Measurements from ENCODE around the gene EIPR1. TPM values are rescaled to one million over a fixed set of nuclear protein-coding genes. Genes with fewer than 3 reads are reported as not detected.
A peak's percentile ranks its signal among the peaks of the same experiment; 100 is the strongest.

Gene EIPR1
- total RNA-seq, 4 donors from 2014 or later: 26.1 to 51.6 (median 40.0) TPM

GRCh38 chr2:3278521-3279218 lies 98.9 kb downstream of the EIPR1 start:
- H3K36me3 ChIP-seq: no peaks in the 10 kb centered on the region
- H3K27me3 ChIP-seq: no peaks in the 10 kb centered on the region
- H3K9me3 ChIP-seq: no peaks in the 10 kb centered on the region
- TF ChIP-seq CTCF (IDR thresholded peaks at IDR 0.05) (no peak), POLR2A (IDR thresholded peaks at IDR 0.05) (no peak)
- H3K4me1 ChIP-seq: peaks cover 21 to 36% of the 10 kb centered on the region in 2 donors
- whole genome bisulfite sequencing, 2 donors: 97 to 98% methylated on average over 9 to 14 of the region's 14 CpGs
- no peak overlapping the region for H3K4me3 ChIP-seq (replicated peaks in 1 of 3)
- intact Hi-C loops (cut with DNase I): no loop called here
- no peak for DNase-seq
- peak overlapping the region in 1 of 3 donors; percentile 27 for H3K27ac ChIP-seq

GRCh38 chr2:3277748-3278520 lies 99.7 kb downstream of the EIPR1 start:
- H3K36me3 ChIP-seq: no peaks in the 10 kb centered on the region
- H3K4me3 ChIP-seq (replicated peaks in 1 of 3): no peak overlapping the region
- H3K27ac ChIP-seq: peak overlapping the region in 1 of 3 donors; percentile 26
- intact Hi-C loops (cut with DNase I): no loop called here
- TF ChIP-seq POLR2A (IDR thresholded peaks at IDR 0.05) (no peak), CTCF (IDR thresholded peaks at IDR 0.05) (no peak)
- WGBS, 2 donors: 96 to 97% methylated on average over 12 to 15 of the region's 16 CpGs
- no peaks in the 10 kb centered on the region for H3K27me3 ChIP-seq
- no peak for DNase-seq
- H3K9me3 ChIP-seq: no peaks in the 10 kb centered on the region
- H3K4me1 ChIP-seq: peaks cover 21 to 28% of the 10 kb centered on the region in 2 donors

- no peak for DNase-seq
- WGBS, 2 donors: 85 to 86% methylated on average over 25 of the region's 25 CpGs
- no peaks in the 10 kb centered on the region for H3K9me3 ChIP-seq
- intact Hi-C loops (cut with DNase I): no loop called here
- no peaks in the 10 kb centered on the region for H3K36me3 ChIP-seq
- no peak overlapping the region for H3K4me3 ChIP-seq (replicated peaks in 1 of 3)
- no peak overlapping the region for H3K27ac ChIP-seq
- H3K4me1 ChIP-seq: peaks cover 19 to 21% of the 10 kb centered on the region in 2 donors
- no peak for TF ChIP-seq CTCF (IDR thresholded peaks at IDR 0.05)
- TF ChIP-seq POLR2A (IDR thresholded peaks at IDR 0.05): no peak
- H3K27me3 ChIP-seq: no peaks in the 10 kb centered on the region
Measured at GRCh38 chr2:3277050-3277747, 100.4 kb downstream of the EIPR1 start.

GRCh38 chr2:3272761-3273160 lies 104.9 kb downstream of the EIPR1 start:
- no peak for DNase-seq
- no peaks in the 10 kb centered on the region for H3K9me3 ChIP-seq
- no peak for TF ChIP-seq POLR2A (IDR thresholded peaks at IDR 0.05)
- no peak for TF ChIP-seq CTCF (IDR thresholded peaks at IDR 0.05)
- H3K27me3 ChIP-seq: no peaks in the 10 kb centered on the region
- no peak overlapping the region for H3K27ac ChIP-seq
- WGBS, 2 donors: 97 to 99% methylated on average over 7 of the region's 7 CpGs
- no peak overlapping the region for H3K4me3 ChIP-seq (replicated peaks in 1 of 3)
- intact Hi-C loops (cut with DNase I): no loop called here
- peaks cover 8 to 11% of the 10 kb centered on the region in 2 donors for H3K4me1 ChIP-seq
- H3K36me3 ChIP-seq: no peaks in the 10 kb centered on the region
